ENCODE measurements around the gene CFAP20DC.

DNA sequence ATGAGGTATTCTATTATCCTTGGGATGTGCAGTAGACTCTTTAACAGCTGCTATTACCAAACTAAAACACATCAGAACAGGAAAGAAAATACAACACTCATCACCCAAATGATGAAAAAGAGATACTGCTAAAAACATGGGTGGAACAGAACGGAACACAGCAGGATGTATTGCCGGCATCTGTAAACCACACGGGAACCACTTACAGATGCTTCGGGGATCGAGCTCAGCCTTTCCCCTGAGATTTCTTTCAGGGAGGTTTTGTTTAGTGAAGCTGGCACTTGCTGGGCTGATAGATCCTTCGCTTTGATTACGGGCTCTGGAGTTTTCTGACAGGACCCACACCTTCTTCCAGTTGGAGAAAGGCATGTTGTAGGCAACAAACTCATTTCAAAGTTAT, 201.0 kb downstream of the CFAP20DC start:
- TF ChIP-seq, protein P1, sequence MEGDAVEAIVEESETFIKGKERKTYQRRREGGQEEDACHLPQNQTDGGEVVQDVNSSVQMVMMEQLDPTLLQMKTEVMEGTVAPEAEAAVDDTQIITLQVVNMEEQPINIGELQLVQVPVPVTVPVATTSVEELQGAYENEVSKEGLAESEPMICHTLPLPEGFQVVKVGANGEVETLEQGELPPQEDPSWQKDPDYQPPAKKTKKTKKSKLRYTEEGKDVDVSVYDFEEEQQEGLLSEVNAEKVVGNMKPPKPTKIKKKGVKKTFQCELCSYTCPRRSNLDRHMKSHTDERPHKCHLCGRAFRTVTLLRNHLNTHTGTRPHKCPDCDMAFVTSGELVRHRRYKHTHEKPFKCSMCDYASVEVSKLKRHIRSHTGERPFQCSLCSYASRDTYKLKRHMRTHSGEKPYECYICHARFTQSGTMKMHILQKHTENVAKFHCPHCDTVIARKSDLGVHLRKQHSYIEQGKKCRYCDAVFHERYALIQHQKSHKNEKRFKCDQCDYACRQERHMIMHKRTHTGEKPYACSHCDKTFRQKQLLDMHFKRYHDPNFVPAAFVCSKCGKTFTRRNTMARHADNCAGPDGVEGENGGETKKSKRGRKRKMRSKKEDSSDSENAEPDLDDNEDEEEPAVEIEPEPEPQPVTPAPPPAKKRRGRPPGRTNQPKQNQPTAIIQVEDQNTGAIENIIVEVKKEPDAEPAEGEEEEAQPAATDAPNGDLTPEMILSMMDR (IDR thresholded peaks at IDR 0.05) = no peak
- no peak for TF ChIP-seq POLR2A (IDR thresholded peaks at IDR 0.05; ENCODE audit: low read depth)

Measured in esophagus muscularis mucosa (tissue), 3 donors.